OCI-LY1 (cell line): ENCODE measurements around the gene CYP4F2.

Experiments used
- EZH2 ChIP-seq: fragments of 200-600 bp; sonication (generic), shearing (Covaris generic); IDR thresholded peaks from 2 replicates; pipeline ENCODE4 v1.8.0; 2017; ENCODE audit warnings: borderline replicate concordance, mixed run types, mild to moderate bottlenecking, antibody characterized with exemption, low read length, moderate library complexity, mixed read lengths
- TF ChIP-seq, protein P1 (sequence below): fragments of 200-600 bp; sonication (generic), shearing (Covaris generic); IDR thresholded peaks from 2 replicates; pipeline ENCODE4 v1.5.1; 2017; ENCODE audit warnings: mild to moderate bottlenecking, antibody characterized with exemption, low read length, moderate library complexity, mixed read lengths

DNA sequence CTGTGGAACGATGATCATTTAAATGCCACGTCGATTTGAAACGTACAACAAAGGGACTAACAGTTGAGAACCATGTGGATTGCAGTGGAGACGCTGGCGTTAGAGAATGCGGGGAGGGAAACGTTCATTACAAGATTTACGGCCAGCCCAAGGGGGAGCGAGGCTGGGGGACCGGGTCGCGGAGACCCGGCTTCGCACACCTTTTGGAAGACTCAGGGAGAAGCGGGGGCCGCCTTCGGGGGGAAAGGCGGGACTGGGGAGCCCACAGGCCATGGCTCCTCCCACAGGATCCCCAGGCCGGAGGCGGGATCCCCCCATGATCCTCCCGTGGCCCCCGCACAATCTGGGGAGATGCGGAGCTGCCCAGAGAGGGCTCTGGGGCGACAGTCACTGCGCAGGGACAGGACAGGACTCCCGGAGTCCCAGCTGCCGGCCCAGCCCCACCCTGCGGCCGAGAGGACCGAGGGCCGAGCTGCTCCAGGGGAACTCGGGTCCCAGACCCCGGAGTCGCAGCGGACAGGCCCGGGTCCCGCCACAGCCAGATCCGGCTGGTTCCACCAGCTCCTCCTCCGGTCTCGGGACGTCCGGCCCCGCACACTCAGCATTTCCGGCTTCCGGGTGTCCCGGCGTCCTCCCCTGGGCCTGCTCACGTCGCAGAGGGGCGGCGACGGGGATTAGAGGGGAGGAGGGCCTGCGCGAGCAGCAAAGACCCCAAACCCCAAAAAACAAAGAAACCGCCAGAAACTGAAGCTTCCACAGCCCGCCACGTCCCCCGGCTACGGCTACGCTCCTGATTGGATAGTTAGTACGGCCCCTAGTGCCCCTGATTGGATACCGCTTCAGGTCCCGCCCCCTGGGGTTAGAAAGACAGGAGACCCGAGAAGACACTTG lies 61.3 kb downstream of the CYP4F2 start:
- TF ChIP-seq, protein P1, sequence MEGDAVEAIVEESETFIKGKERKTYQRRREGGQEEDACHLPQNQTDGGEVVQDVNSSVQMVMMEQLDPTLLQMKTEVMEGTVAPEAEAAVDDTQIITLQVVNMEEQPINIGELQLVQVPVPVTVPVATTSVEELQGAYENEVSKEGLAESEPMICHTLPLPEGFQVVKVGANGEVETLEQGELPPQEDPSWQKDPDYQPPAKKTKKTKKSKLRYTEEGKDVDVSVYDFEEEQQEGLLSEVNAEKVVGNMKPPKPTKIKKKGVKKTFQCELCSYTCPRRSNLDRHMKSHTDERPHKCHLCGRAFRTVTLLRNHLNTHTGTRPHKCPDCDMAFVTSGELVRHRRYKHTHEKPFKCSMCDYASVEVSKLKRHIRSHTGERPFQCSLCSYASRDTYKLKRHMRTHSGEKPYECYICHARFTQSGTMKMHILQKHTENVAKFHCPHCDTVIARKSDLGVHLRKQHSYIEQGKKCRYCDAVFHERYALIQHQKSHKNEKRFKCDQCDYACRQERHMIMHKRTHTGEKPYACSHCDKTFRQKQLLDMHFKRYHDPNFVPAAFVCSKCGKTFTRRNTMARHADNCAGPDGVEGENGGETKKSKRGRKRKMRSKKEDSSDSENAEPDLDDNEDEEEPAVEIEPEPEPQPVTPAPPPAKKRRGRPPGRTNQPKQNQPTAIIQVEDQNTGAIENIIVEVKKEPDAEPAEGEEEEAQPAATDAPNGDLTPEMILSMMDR = no peak
- TF ChIP-seq EZH2 = no peak
